Lower leg skin (tissue), 3 donors: ENCODE measurements around the gene ZNG1E.
"Not testable (repeated sequence)": the region's sequence is repeated elsewhere in the genome, so short reads cannot be mapped to it uniquely, and the experiment has no call there.

Experiments
- CTCF ChIP-seq, 3 donors: fragments of 450-650 bp; IDR thresholded peaks; one replicate each; pipeline ENCODE4 v1.5.1; 2016; ENCODE audit warnings: antibody characterized with exemption in 3 of 3, mild to moderate bottlenecking in 3 of 3, moderate library complexity in 2 of 3
- POLR2A ChIP-seq, 2 donors: fragments of 450-650 bp; IDR thresholded peaks; one replicate each; pipeline ENCODE4 v1.6.1; 2016 to 2017; ENCODE audit warnings: antibody characterized with exemption in 2 of 2, mild to moderate bottlenecking in 1 of 2, moderate library complexity in 1 of 2

- TF ChIP-seq POLR2A, CTCF (IDR thresholded peaks at IDR 0.05): not testable (repeated sequence)
These were observed 27.8 kb downstream of the ZNG1E start for GRCh38 chr9:65703550-65703949.
